Gastrocnemius medialis (tissue), 4 donors: ENCODE results near the gene GPR158. TPM values are rescaled to one million over a fixed set of nuclear protein-coding genes. Genes with fewer than 3 reads are reported as not detected.

Experiments used
- ATAC-seq, 2 donors: fragments of 150-250 bp; one replicate each; pipeline ENCODE4 v1.9.1; 2016
- DNase-seq, 2 donors: peaks; one replicate each; pipeline ENCODE4 v3.0.0-alpha.2; 2019
- H3K27ac ChIP-seq, 4 donors: fragments of 200-600 bp; sonication (generic); 1 replicate in 1 of 4; 2 replicates in 3 of 4; pipeline ENCODE4 v1.5.1; 2016 to 2018; ENCODE audit warnings: mild to moderate bottlenecking in 2 of 4, moderate library complexity in 1 of 4
- H3K27me3 ChIP-seq, 3 donors: fragments of 200-600 bp; sonication (generic) in 2 of 3; 1 replicate in 1 of 3; 2 replicates in 2 of 3; pipeline versions ENCODE4 v1.5.1 to v1.6.0; 2016 to 2019; ENCODE audit warnings: mild to moderate bottlenecking in 1 of 3, moderate library complexity in 1 of 3
- H3K36me3 ChIP-seq, 2 donors: fragments of 200-600 bp; sonication (generic) in 1 of 2; one replicate each; pipeline ENCODE4 v1.5.1; 2017 to 2018
- H3K4me1 ChIP-seq, 2 donors: fragments of 200-600 bp; sonication (generic) in 1 of 2; one replicate each; pipeline ENCODE4 v1.5.1; 2016 to 2017; ENCODE audit warnings: mild to moderate bottlenecking in 2 of 2
- H3K4me3 ChIP-seq, 4 donors: fragments of 200-600 bp; sonication (generic) in 3 of 4; 1 replicate in 1 of 4; 2 replicates in 3 of 4; pipeline ENCODE4 v1.5.1; 2016 to 2019; ENCODE audit warnings: mild to moderate bottlenecking in 2 of 4
- H3K9me3 ChIP-seq, 3 donors: fragments of 200-600 bp; sonication (generic) in 2 of 3; 1 replicate in 1 of 3; 2 replicates in 2 of 3; pipeline ENCODE4 v1.5.1; 2016 to 2019
- CTCF ChIP-seq, 5 experiments: fragments of 450-650 bp in 3 of 5; fragments of 200-600 bp in 2 of 5; sonication (generic) in 2 of 5; IDR thresholded peaks in 4 of 5; conservative IDR thresholded peaks in 1 of 5; 1 replicate in 4 of 5; 2 replicates in 1 of 5; pipeline ENCODE4 v1.5.1; 2016 to 2019; ENCODE audit warnings: antibody characterized with exemption in 5 of 5, mild to moderate bottlenecking in 3 of 5, moderate library complexity in 3 of 5
- POLR2A ChIP-seq, 2 donors: fragments of 450-650 bp; IDR thresholded peaks; one replicate each; pipeline ENCODE4 v1.6.1; 2017; ENCODE audit warnings: antibody characterized with exemption in 2 of 2, mild to moderate bottlenecking in 2 of 2, moderate library complexity in 2 of 2
- in situ Hi-C, 4 donors: fragments of 200-750 bp; cut with MboI; loops; one replicate each; pipeline versions ENCODE4 v1.15.0 to v1.8.0; 2017; ENCODE audit warnings: low sequenced_read_pairs in 4 of 4
- intact Hi-C: fragments of 100-400 bp; cut with DNase I; formaldehyde crosslinking; loops from one replicate; pipeline ENCODE4 v1.15.1; 2023; ENCODE audit warnings: low total_unique reads
- total RNA-seq, 4 donors: library from RNA; depleted of rRNA; stranded (reverse); fragments of >200 nt; gene quantifications; one replicate each; pipeline versions ENCODE4 v1.1.0 to v1.2.3, GENCODE V29; 2016

GPR158 gene
- total RNA-seq, 4 donors from 2014 or later = 0.04 TPM; not detected in 3

GRCh38 chr10:25388862-25389206 lies 214.0 kb downstream of the GPR158 start:
- Histone ChIP-seq H3K27me3 (no peaks in the 10 kb centered on the region), H3K27ac (no peak overlapping the region), H3K9me3 (no peaks in the 10 kb centered on the region), H3K4me1 (no peaks in the 10 kb centered on the region), H3K4me3 (no peak overlapping the region), H3K36me3 (no peaks in the 10 kb centered on the region)
- intact Hi-C loops = no loop called here
- in situ Hi-C loops = no loop called here
- TF ChIP-seq CTCF (IDR thresholded peaks at IDR 0.05 in 4 of 5, conservative IDR thresholded peaks at IDR 0.05 in 1 of 5) (no peak), POLR2A (IDR thresholded peaks at IDR 0.05) (no peak)
- DNase-seq = no peak
- no peak for ATAC-seq

GRCh38 chr10:25390733-25391132 lies 215.9 kb downstream of the GPR158 start:
- DNase-seq = no peak
- TF ChIP-seq CTCF (IDR thresholded peaks at IDR 0.05 in 4 of 5, conservative IDR thresholded peaks at IDR 0.05 in 1 of 5) = no peak
- no peak for TF ChIP-seq POLR2A (IDR thresholded peaks at IDR 0.05)

GRCh38 chr10:25392132-25392531 lies 217.3 kb downstream of the GPR158 start:
- Histone ChIP-seq H3K36me3 (no peaks in the 10 kb centered on the region), H3K27me3 (no peaks in the 10 kb centered on the region), H3K9me3 (no peaks in the 10 kb centered on the region), H3K4me3 (no peak overlapping the region), H3K27ac (no peak overlapping the region), H3K4me1 (no peaks in the 10 kb centered on the region)
- DNase-seq (no peak), ATAC-seq (no peak)
- in situ Hi-C loops = no loop called here
- TF ChIP-seq POLR2A (IDR thresholded peaks at IDR 0.05) (no peak), CTCF (IDR thresholded peaks at IDR 0.05 in 4 of 5, conservative IDR thresholded peaks at IDR 0.05 in 1 of 5) (no peak)
- intact Hi-C loops = no loop called here

More at GRCh38 chr10:25390733-25391132, 215.9 kb downstream of the GPR158 start:
- no peak for ATAC-seq
- Histone ChIP-seq H3K9me3 (no peaks in the 10 kb centered on the region), H3K4me3 (no peak overlapping the region), H3K27me3 (no peaks in the 10 kb centered on the region), H3K4me1 (no peaks in the 10 kb centered on the region), H3K27ac (no peak overlapping the region), H3K36me3 (no peaks in the 10 kb centered on the region)
- intact Hi-C loops = no loop called here
- in situ Hi-C loops = no loop called here

- in situ Hi-C loops (no loop called here), intact Hi-C loops (no loop called here)
- H3K4me1 ChIP-seq = no peaks in the 10 kb centered on the region
- no peaks in the 10 kb centered on the region for H3K27me3 ChIP-seq
- TF ChIP-seq CTCF (IDR thresholded peaks at IDR 0.05 in 4 of 5, conservative IDR thresholded peaks at IDR 0.05 in 1 of 5) = no peak
- H3K4me3 ChIP-seq = no peak overlapping the region
- DNase-seq = no peak
- no peaks in the 10 kb centered on the region for H3K36me3 ChIP-seq
- no peak overlapping the region for H3K27ac ChIP-seq
- no peaks in the 10 kb centered on the region for H3K9me3 ChIP-seq
- ATAC-seq = no peak
Observed at GRCh38 chr10:25393621-25394020, 218.8 kb downstream of the GPR158 start.

- Histone ChIP-seq H3K27ac (no peak overlapping the region), H3K4me1 (no peaks in the 10 kb centered on the region), H3K36me3 (no peaks in the 10 kb centered on the region), H3K9me3 (no peaks in the 10 kb centered on the region), H3K4me3 (no peak overlapping the region), H3K27me3 (no peaks in the 10 kb centered on the region)
- intact Hi-C loops = no loop called here
- no peak for DNase-seq
- TF ChIP-seq POLR2A (IDR thresholded peaks at IDR 0.05) (no peak), CTCF (IDR thresholded peaks at IDR 0.05 in 4 of 5, conservative IDR thresholded peaks at IDR 0.05 in 1 of 5) (no peak)
- in situ Hi-C loops = no loop called here
- no peak for ATAC-seq
Observed at GRCh38 chr10:25398680-25399079, 223.9 kb downstream of the GPR158 start.
